Ovary (tissue), 3 donors: ENCODE results near the gene TEX36.

ENCODE experiments used
- CTCF ChIP-seq, 3 donors: fragments of 450-650 bp in 2 of 3; fragments of 200-600 bp in 1 of 3; IDR thresholded peaks; one replicate each; pipeline versions ENCODE4 v1.5.1 to v1.8.0; 2016 to 2022; ENCODE audit warnings: antibody characterized with exemption in 3 of 3, mild to moderate bottlenecking in 1 of 3
- EP300 ChIP-seq: sonication (generic); formaldehyde crosslinking; IDR thresholded peaks from one replicate; pipeline ENCODE4 v1.6.1; 2017; ENCODE audit warnings: antibody characterized with exemption
- donor health status: DM: no; HTN: no; CAD: no.

GRCh38 chr10:125700355-125700911 is 17.5 kb upstream of the TEX36 start:
- no peak for TF ChIP-seq CTCF (IDR thresholded peaks at IDR 0.05)
- no peak for TF ChIP-seq EP300
